ENCODE results near the gene SNAPC5. TPM values are rescaled to one million over a fixed set of nuclear protein-coding genes. Genes with fewer than 3 reads are reported as not detected.
A peak's percentile ranks its signal among the peaks of the same experiment; 100 is the strongest.
"Not testable (repeated sequence)": the region's sequence is repeated elsewhere in the genome, so short reads cannot be mapped to it uniquely, and the experiment has no call there.

Gene SNAPC5
- total RNA-seq, 1 donor: 23.6 TPM

DNA sequence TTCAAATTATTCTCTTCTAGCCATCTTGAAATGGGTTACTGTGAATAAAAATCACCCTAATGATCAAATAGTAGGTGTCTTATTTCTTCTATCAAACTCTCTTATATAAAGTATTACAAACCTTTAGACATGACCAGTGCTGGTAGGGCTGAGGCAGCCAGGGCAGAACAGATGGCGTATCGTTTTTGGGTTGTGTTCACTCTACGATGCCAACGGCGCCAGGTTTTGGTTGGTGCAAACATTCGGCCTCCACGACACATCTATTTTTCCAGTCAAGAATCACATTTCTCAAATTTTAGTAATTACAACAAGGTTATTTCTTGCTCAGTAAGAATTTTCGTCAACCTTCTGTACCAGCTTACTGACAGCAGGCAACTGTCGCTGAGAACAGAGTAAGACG is 4.9 kb upstream of the SNAPC5 start:
- Histone ChIP-seq H3K4me1 (ENCODE audit: insufficient read depth, low read length) (peaks cover 35% of the 10 kb centered on the region), H3K27me3 (ENCODE audit: insufficient read depth, low read length) (no peaks in the 10 kb centered on the region), H3K9me3 (ENCODE audit: low read depth, low read length) (no peaks in the 10 kb centered on the region), H3K4me3 (ENCODE audit: low read length) (no peak overlapping the region)

DNA sequence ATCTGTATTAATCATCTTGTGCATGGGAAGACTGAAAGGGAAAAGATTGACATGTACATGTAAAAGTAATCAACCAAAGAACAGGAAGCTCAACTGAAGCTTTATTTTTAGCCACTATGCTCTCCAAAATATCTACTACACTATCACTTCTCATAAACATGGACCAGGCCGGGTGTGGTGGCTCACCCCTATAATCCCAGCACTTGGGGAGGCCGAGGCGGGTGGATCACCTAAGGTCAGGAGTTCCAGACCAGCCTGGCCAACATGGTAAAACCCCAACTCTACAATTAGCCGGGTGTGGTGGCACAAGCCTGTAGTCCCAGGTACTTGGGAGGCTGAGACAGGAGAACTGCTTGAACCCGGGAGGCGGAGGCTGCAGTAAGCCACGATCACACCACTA is 2.8 kb upstream of the SNAPC5 start:
- H3K9me3 ChIP-seq (ENCODE audit: low read depth, low read length); H3K4me3 ChIP-seq (ENCODE audit: low read length); H3K27me3 ChIP-seq (ENCODE audit: insufficient read depth, low read length): not testable (repeated sequence)
- H3K4me1 ChIP-seq (ENCODE audit: insufficient read depth, low read length): peaks cover 46% of the 10 kb centered on the region

DNA sequence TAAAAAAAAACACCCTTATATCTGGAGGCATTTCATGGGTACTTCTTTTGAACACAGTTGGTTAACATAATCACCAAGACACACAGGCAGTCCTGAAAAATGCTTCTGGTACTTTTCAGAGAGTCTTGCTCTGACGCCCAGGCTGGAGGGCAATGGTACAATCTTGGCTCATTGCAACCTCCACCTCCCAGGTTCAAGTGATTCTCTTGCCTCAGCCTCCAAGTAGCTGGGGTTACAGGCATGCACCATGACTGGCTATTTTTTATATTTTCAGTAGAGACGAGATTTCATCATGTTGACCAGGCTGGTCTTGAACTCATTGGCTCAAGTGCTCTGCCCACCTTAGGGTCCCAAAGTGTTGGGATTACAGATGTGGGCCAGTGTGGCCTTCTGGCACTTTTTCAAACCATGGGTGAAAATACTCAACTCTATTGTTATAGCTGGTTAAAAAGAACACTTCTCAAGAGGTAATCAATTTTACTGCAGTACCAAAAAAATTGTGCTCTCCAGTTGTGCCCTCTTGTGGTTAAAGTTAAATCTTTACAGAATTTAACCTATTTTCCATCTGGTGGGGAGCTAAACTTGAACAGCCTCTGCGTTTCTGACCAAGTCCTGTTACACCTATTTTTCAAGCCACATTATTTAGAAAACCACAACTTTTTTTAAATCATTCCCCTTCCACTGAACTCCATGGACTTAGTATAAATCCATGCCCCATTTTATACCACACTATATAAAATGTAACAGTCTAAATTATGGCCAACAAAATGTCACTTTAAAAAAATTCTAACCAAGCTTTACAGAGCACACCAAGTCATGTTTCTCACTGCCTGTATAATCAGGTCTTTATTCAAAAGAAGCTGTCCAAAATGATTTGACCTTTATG is 1.2 kb upstream of the SNAPC5 start:
- H3K9me3 ChIP-seq (ENCODE audit: low read depth, low read length): no peaks in the 10 kb centered on the region
- no peaks in the 10 kb centered on the region for H3K27me3 ChIP-seq (ENCODE audit: insufficient read depth, low read length)
- H3K4me1 ChIP-seq (ENCODE audit: insufficient read depth, low read length): peaks cover 60% of the 10 kb centered on the region
- H3K4me3 ChIP-seq (ENCODE audit: low read length): no peak overlapping the region

DNA sequence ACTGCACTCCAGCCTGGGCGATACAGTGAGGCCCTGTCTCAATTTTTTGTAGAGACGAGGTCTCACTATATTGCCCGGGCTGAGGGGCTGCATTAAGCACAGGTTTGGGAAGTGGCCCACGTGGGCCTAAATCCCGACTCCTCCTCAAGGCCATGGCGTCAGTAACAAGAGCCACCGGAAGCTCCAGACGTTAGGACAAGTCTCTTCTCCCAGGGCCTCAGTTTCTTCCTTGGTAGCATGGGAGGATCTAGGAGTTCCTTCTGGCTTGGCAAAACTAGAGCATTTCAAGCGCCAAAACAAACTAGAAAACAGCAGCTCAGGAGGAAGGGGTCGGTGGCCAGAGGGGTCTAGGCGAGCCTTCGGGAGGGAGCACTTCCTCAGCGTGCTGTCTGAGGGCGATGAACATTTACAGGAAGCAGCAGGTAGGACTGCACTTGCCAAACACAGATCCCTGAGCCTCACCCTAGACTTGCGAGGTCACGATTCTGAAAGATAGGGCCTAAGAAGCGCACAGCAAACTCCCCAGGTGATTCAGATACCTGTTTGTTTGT is 536 bp downstream of the SNAPC5 start:
- Histone ChIP-seq H3K4me3 (ENCODE audit: low read length) (peak overlapping the region; percentile 69), H3K4me1 (ENCODE audit: insufficient read depth, low read length) (peaks cover 52% of the 10 kb centered on the region)

DNA sequence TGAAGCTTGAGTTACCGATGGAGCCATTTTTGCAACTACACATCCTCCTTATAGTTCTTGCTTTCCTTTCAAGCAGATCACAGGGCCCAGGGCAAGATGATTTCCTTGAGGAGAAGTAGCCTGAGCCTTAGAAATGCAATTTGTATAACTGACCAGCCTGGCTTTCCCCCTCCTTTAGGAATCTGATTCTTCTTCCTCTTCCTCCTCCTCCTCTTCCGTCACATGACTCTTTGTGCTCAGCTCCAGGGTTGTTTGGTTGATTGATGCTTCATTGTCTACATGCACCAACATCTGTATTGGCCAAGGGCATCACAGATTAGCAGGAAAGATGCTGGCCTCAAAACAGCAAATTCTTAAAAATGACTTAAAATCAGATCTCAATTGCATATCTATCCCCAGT is 3.3 kb downstream of the SNAPC5 start:
- Histone ChIP-seq H3K4me1 (ENCODE audit: insufficient read depth, low read length) (peaks cover 52% of the 10 kb centered on the region), H3K27me3 (ENCODE audit: insufficient read depth, low read length) (no peaks in the 10 kb centered on the region), H3K4me3 (ENCODE audit: low read length) (no peak overlapping the region), H3K9me3 (ENCODE audit: low read depth, low read length) (no peaks in the 10 kb centered on the region)

More for the DNA sequence above, 536 bp downstream of the SNAPC5 start:
- no peaks in the 10 kb centered on the region for H3K9me3 ChIP-seq (ENCODE audit: low read depth, low read length)
- H3K27me3 ChIP-seq (ENCODE audit: insufficient read depth, low read length): no peaks in the 10 kb centered on the region

DNA sequence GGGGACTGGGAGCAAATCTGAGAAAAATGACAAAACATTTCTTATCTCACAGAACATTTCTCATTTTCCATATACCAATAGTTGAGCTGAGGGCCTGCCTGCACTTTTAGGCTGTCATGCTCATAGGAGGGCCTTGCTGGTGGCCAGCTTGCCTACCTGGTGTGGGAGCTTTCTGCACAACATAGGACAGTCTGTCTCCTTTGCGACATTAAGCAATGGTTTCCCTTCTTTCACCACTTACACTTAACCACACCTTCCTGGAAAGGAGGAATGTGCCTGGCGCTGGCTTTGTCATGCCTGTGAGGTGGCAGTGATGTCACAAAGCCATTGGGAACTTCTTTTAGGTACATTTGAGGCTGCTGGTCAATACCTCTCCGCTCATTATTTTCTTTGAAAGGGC is 5.7 kb downstream of the SNAPC5 start:
- no peaks in the 10 kb centered on the region for H3K27me3 ChIP-seq (ENCODE audit: insufficient read depth, low read length)
- H3K4me3 ChIP-seq (ENCODE audit: low read length): no peak overlapping the region
- peaks cover 38% of the 10 kb centered on the region for H3K4me1 ChIP-seq (ENCODE audit: insufficient read depth, low read length)
- H3K9me3 ChIP-seq (ENCODE audit: low read depth, low read length): no peaks in the 10 kb centered on the region

DNA sequence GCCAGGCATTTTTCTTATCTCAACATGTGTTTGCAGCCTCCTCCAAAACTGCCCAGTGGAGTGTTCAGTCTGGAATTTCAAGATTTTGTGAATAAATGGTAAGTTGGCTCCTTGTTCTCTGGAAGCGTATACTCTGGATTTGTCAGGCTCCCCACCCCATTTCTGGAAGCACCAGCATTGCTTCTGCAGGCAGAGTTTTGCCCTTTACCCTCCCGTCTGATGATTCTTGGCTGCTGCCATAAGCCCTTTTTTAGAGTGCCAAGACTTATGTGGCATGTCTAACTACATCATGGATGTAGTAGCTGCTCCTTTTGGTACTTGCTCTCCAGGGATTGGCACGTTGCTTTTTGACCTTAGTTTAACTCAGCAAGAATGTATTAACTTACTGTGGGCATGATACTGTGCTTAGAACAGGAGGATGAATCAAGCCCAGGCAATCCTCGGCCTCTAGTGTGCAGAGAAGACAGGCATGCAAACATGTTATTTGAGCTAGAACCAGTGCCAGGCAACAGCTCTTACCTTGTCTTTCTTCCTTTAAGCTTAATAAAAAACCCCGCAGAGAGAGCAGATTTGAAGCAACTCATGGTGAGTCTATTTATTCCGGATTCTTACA is 8.3 kb downstream of the SNAPC5 start:
- peaks cover 12% of the 10 kb centered on the region for H3K4me1 ChIP-seq (ENCODE audit: insufficient read depth, low read length)
- no peaks in the 10 kb centered on the region for H3K27me3 ChIP-seq (ENCODE audit: insufficient read depth, low read length)
- H3K4me3 ChIP-seq (ENCODE audit: low read length): no peak overlapping the region
- H3K9me3 ChIP-seq (ENCODE audit: low read depth, low read length): no peaks in the 10 kb centered on the region

DNA sequence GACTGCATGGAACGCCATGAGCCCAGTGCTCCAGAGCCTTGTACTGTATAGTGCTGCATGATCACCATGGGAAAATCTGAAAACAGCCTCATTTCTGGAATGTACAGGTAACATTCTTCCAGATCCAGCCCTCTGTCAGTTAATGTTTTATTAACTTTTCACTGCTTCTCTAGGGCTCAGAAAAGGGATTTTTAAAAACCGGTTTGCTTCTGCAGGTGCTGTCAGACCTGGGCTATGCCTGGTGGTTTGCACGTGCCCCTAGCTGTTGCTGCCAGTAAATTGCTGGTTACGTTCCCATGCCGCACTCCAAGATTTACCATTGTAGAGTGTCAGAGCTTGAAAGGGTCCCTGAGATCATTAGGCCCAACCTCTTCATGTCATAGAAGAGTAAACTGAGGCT is 9.0 kb downstream of the SNAPC5 start:
- H3K27me3 ChIP-seq (ENCODE audit: insufficient read depth, low read length): no peaks in the 10 kb centered on the region
- peaks cover 4% of the 10 kb centered on the region for H3K4me1 ChIP-seq (ENCODE audit: insufficient read depth, low read length)
- no peak overlapping the region for H3K4me3 ChIP-seq (ENCODE audit: low read length)
- no peaks in the 10 kb centered on the region for H3K9me3 ChIP-seq (ENCODE audit: low read depth, low read length)

DNA sequence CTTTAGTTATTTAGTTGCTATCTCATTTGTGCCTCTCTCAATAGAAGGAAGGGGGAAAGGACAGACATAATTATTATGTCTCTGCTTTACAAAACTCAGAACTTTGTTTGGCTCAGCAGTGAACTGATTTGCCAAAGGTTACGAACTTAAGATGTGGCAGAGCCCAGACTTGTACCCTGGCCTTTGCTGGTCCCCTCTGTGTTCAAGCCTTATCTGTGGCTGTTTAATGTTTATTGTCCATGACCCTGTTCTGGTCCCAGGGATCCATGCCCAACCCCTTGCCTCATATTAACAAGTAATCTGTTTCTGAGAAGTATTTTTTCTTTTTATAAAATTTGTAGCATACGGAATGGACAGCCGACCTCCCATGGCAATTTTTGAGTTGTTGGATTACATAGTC is 10.7 kb downstream of the SNAPC5 start:
- Histone ChIP-seq H3K4me3 (ENCODE audit: low read length) (no peak overlapping the region), H3K9me3 (ENCODE audit: low read depth, low read length) (no peaks in the 10 kb centered on the region), H3K27me3 (ENCODE audit: insufficient read depth, low read length) (no peaks in the 10 kb centered on the region), H3K4me1 (ENCODE audit: insufficient read depth, low read length) (peaks cover 11% of the 10 kb centered on the region)

DNA sequence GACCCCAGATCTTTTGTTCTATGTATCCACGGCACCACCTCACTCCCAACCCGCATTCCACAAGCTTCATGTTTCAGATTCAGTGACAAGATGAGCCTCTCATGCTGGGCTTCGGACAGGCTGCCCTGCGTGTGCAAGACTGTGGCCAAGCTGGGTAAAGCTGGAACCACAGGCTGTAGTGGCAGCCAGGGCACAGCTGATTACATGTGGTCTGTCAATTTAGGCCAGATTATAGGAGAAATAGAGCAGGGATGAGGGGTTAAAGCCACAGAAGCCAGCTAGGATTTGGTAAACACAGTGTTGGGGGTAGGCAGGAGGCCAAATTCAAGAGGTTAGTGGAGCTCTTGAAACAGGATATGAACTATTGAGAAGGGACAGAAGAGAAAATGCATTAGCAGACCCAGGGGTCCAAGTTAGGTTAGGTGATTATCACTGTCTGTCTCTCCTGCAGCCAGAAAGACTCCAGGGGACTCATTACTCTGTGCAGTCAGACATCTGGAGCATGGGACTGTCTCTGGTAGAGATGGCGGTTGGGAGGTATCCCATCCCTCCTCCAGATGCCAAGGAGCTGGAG is 12.9 kb downstream of the SNAPC5 start:
- no peaks in the 10 kb centered on the region for H3K27me3 ChIP-seq (ENCODE audit: insufficient read depth, low read length)
- no peaks in the 10 kb centered on the region for H3K9me3 ChIP-seq (ENCODE audit: low read depth, low read length)
- H3K4me3 ChIP-seq (ENCODE audit: low read length): no peak overlapping the region
- peaks cover 11% of the 10 kb centered on the region for H3K4me1 ChIP-seq (ENCODE audit: insufficient read depth, low read length)

DNA sequence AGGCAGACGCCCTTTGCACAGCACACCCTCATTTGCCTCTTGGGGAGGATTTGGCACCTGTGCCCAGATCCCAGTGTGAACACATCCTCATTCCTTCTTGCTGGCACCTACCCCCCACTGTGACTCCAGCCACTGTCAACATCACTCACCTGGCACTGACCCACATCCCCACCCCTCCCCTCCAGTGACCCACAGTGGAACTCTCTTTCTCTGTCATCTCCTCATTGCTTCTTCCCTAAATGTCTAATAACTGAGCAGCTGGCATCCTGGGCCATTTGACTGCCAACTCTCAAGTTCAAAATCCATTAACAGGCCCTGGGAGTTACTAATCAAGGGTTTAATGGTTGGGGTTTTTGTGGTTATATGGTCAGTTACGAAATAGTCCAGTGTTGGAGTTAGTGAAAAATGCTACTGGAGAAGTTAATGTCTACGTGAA is 14.4 kb downstream of the SNAPC5 start:
- Histone ChIP-seq H3K9me3 (ENCODE audit: low read depth, low read length) (no peaks in the 10 kb centered on the region), H3K4me3 (ENCODE audit: low read length) (no peak overlapping the region), H3K27me3 (ENCODE audit: insufficient read depth, low read length) (no peaks in the 10 kb centered on the region), H3K4me1 (ENCODE audit: insufficient read depth, low read length) (peaks cover 11% of the 10 kb centered on the region)

DNA sequence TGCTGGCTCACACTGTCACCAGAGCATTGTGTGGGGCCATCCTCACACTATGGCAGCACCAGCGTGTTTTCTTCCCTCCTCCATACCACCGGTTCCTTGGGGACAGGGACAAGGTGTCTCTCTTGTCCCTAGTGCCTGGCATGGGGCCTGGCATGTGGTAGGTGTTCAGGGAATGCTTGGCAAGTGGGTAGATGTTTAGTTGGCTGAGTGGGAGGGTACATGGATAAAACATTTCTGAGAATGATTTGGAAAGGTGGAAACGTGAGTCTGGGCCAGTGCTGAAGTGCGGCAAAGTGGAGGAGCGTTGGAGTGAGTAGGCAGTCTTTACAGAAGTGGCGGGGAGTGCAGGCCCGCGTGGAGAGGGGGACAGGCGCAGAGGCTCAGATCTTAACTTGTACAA is 15.0 kb downstream of the SNAPC5 start:
- no peak overlapping the region for H3K4me3 ChIP-seq (ENCODE audit: low read length)
- no peaks in the 10 kb centered on the region for H3K27me3 ChIP-seq (ENCODE audit: insufficient read depth, low read length)
- H3K9me3 ChIP-seq (ENCODE audit: low read depth, low read length): no peaks in the 10 kb centered on the region
- peaks cover 11% of the 10 kb centered on the region for H3K4me1 ChIP-seq (ENCODE audit: insufficient read depth, low read length)

DNA sequence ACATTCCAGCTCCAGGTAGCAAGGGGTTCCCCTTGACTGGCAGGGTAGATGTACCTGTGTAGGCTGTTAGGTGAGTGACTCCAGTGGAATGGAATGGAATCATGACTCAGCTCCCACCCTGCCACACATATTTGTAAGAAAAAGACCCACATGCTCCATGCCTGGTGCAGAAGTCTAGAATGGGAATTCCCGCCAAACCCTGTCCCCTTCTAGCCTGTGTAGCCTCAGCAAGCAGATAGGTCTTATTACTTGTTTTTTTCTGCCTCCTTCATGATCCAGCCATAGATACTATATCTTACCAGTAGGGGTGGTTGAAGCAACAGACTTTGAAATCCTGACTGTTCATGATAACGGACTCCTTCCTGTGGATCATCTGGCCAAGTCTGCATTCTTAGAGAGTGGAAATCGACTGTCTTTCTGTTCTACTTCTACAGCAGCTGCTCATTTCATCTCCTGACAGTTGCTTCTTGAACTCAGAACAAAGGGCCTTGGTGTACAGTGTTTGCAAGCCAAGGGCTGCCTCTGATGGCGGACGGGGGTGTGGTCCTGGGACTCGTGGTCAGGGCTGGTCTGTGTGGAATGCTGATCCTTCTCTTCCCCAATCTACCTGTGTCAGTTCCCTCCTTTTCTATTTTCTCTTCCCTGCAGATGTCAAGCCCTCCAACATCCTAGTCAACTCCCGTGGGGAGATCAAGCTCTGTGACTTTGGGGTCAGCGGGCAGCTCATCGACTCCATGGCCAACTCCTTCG is 16.3 kb downstream of the SNAPC5 start:
- Histone ChIP-seq H3K4me3 (ENCODE audit: low read length) (no peak overlapping the region), H3K4me1 (ENCODE audit: insufficient read depth, low read length) (peaks cover 11% of the 10 kb centered on the region), H3K9me3 (ENCODE audit: low read depth, low read length) (no peaks in the 10 kb centered on the region), H3K27me3 (ENCODE audit: insufficient read depth, low read length) (no peaks in the 10 kb centered on the region)

DNA sequence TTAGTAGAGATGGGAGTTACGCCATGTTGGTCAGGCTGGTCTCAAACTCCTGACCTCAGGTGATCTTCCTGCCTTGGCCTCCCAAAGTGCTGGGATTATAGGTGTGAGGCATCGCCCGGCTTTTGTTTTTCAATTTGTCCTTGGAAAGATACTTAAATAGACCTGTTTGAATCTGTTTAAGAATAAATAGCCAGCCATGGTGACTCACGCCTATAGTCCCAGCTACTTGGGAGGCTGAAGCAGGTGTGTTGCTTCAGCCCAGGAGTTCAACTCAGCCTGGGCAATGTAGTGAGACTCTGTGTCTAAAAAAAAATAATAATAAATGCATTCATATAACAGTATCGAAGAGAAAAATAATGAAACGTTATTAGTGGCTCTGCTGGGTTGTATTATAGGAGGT is 17.3 kb downstream of the SNAPC5 start:
- peaks cover 11% of the 10 kb centered on the region for H3K4me1 ChIP-seq (ENCODE audit: insufficient read depth, low read length)
- H3K9me3 ChIP-seq (ENCODE audit: low read depth, low read length): no peaks in the 10 kb centered on the region
- H3K4me3 ChIP-seq (ENCODE audit: low read length): no peak overlapping the region
- no peaks in the 10 kb centered on the region for H3K27me3 ChIP-seq (ENCODE audit: insufficient read depth, low read length)

DNA sequence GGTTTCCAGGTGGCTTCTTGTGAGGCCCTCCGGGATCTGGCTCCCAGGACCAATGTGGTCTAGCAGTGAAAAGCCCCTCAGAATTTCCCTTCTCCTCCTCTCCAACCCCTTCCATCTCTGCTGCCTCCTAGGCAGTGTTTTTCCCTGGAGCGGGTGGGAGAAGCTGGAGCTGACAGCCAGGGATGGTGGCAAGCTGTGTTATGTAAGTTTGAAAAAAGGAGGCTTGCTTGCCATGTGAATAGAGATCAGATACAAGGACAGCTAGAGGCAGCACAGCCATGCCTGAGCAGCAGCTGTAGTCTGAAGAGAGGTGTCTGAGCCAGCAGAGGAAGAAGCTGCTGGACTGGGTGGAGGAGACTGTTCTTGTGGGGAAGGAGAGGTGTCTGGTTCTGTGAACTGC is 20.6 kb downstream of the SNAPC5 start:
- H3K4me1 ChIP-seq (ENCODE audit: insufficient read depth, low read length): peaks cover 11% of the 10 kb centered on the region
- H3K9me3 ChIP-seq (ENCODE audit: low read depth, low read length): no peaks in the 10 kb centered on the region
- H3K4me3 ChIP-seq (ENCODE audit: low read length): no peak overlapping the region
- H3K27me3 ChIP-seq (ENCODE audit: insufficient read depth, low read length): no peaks in the 10 kb centered on the region
